GM12864 (cell line): ENCODE data around the gene DOCK2.

Source experiments
- DNase-seq: peaks from one replicate; pipeline ENCODE4 v3.0.0-alpha.2; 2011; ENCODE audit warnings: low read depth
- H3K4me3 ChIP-seq: 2 replicates; pipeline ENCODE4 v1.5.1; 2011; ENCODE audit warnings: mild to moderate bottlenecking, low read depth, low read length, control low read depth
- TF ChIP-seq, protein P1 (sequence below): IDR thresholded peaks from 2 replicates; pipeline ENCODE4 v1.5.1; 2011; ENCODE audit warnings: low read depth, mild to moderate bottlenecking, moderate library complexity, low read length, control low read depth, inconsistent platforms; ENCODE audit errors: missing control alignments

The DOCK2 gene

GRCh38 chr5:169881702-169882303 lies 244.7 kb downstream of the DOCK2 start:
- DNase-seq = no peak
- no peak overlapping the region for H3K4me3 ChIP-seq
- TF ChIP-seq, protein P1, sequence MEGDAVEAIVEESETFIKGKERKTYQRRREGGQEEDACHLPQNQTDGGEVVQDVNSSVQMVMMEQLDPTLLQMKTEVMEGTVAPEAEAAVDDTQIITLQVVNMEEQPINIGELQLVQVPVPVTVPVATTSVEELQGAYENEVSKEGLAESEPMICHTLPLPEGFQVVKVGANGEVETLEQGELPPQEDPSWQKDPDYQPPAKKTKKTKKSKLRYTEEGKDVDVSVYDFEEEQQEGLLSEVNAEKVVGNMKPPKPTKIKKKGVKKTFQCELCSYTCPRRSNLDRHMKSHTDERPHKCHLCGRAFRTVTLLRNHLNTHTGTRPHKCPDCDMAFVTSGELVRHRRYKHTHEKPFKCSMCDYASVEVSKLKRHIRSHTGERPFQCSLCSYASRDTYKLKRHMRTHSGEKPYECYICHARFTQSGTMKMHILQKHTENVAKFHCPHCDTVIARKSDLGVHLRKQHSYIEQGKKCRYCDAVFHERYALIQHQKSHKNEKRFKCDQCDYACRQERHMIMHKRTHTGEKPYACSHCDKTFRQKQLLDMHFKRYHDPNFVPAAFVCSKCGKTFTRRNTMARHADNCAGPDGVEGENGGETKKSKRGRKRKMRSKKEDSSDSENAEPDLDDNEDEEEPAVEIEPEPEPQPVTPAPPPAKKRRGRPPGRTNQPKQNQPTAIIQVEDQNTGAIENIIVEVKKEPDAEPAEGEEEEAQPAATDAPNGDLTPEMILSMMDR = no peak

- no peak for DNase-seq
- no peak overlapping the region for H3K4me3 ChIP-seq
- TF ChIP-seq, protein P1 = no peak
Measured at GRCh38 chr5:169886033-169886432, 249.0 kb downstream of the DOCK2 start.

DNA sequence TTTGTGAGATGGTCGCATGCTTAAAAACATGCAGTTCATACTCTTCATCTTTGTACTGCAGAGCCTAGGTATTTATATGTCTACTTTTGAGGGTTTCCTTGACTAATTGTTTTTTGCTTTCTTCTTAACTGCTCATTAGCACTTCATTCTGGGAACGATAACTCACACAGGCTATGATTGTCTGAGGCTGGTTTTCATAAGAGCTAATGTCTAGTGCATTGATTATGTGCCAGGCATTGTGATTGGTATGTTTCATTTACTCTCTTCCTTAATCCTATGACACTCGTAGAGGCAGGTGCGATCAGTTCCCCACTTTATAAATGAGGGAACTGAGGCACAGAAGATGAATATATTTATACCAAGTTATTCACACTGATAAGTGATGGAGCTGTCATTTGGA lies 249.6 kb downstream of the DOCK2 start:
- DNase-seq = no peak
- no peak overlapping the region for H3K4me3 ChIP-seq
- TF ChIP-seq, protein P1 = no peak

DNA sequence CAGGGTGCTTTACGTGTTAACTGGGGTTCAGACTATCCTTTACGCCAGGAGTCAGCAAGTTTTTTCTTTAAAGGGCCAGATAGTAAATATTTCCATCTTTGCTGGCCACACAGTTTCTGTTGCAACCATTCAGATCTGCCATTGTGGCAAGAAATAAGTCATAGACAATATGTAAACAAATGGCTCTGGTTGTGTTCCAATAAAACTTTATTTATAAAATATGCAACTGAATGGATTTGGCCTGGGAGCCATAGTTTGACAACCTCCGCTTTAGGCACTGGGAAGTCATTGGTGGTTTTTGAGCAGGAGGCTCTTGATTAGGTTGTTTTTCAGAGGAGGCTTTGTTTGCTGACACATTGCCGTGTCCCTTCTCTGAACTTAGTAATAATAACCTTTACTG lies 252.5 kb downstream of the DOCK2 start:
- TF ChIP-seq, protein P1 = no peak
- H3K4me3 ChIP-seq = no peak overlapping the region
- no peak for DNase-seq

DNA sequence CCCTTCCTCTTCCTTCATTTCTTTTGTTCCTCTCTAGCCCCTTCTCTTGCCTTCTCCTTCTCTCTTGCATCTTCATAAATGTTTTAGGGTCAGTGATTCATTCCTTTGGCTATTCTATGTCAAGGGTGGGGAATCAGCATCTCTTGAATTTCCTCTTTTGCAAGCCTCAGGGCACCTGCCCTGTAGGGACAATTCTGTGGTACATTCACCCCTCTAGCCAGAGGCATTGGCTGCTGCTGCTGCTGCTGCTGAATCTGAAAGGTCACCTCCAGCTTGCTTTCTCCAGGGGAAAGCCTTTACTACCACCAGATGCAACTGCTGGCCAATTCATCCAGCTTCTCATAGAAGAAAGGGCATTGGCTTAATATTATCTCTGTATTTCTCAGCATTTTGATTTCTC lies 255.9 kb downstream of the DOCK2 start:
- TF ChIP-seq, protein P1 = no peak
- DNase-seq = no peak
- no peak overlapping the region for H3K4me3 ChIP-seq

DNA sequence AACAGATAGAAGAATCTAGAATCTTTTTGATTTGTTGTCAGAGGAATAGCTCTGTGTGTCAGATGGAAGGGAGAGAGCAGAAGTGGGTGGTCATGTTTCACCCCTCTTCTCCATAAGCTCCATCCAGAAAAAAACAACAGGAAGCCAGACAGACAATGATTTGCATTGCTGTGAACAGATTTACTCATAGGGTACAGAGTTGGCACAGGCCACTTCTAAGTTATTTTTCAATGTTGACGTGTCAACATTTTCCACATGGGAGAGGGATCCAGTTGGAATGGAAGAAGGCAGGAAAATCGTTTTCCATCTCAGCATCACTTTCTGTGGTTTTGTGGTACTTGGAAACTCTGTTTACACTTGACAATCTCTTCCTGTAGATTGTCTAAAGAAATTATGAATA lies 256.5 kb downstream of the DOCK2 start:
- no peak overlapping the region for H3K4me3 ChIP-seq
- TF ChIP-seq, protein P1 = no peak
- no peak for DNase-seq

- TF ChIP-seq, protein P1 = no peak
- no peak overlapping the region for H3K4me3 ChIP-seq
- DNase-seq = no peak
Measured at GRCh38 chr5:169895926-169896325, 258.9 kb downstream of the DOCK2 start.
